Esophagus muscularis mucosa (tissue), 4 donors: ENCODE data around the gene CDHR4. TPM values are rescaled to one million over a fixed set of nuclear protein-coding genes. Genes with fewer than 3 reads are reported as not detected.
"Not testable (repeated sequence)": the region's sequence is repeated elsewhere in the genome, so short reads cannot be mapped to it uniquely, and the experiment has no call there.

Source experiments
- DNase-seq: peaks from one replicate; pipeline ENCODE4 v3.0.0-alpha.2; 2017; ENCODE audit errors: extremely low spot score
- H3K27ac ChIP-seq, 4 donors: fragments of 200-600 bp; sonication (generic); replicated peaks in 1 of 4; 1 replicate in 3 of 4; 2 replicates in 1 of 4; pipeline ENCODE4 v1.5.1; 2016 to 2019; ENCODE audit warnings: mild to moderate bottlenecking in 1 of 4
- H3K27me3 ChIP-seq, 4 donors: fragments of 200-600 bp; sonication (generic); one replicate each; pipeline versions ENCODE4 v1.5.1 to v1.6.0; 2016 to 2019
- H3K36me3 ChIP-seq, 4 donors: fragments of 200-600 bp; sonication (generic); one replicate each; pipeline ENCODE4 v1.5.1; 2016 to 2019
- H3K4me1 ChIP-seq, 4 donors: fragments of 200-600 bp; sonication (generic); one replicate each; pipeline ENCODE4 v1.5.1; 2016 to 2019
- H3K4me3 ChIP-seq, 4 donors: fragments of 200-600 bp; sonication (generic); 1 replicate in 2 of 4; 2 replicates in 2 of 4; pipeline ENCODE4 v1.5.1; 2016 to 2019; ENCODE audit warnings: mild to moderate bottlenecking in 4 of 4, moderate library complexity in 1 of 4
- H3K9me3 ChIP-seq, 4 donors: fragments of 200-600 bp; sonication (generic); 1 replicate in 3 of 4; 2 replicates in 1 of 4; pipeline ENCODE4 v1.5.1; 2016 to 2019
- EP300 ChIP-seq: sonication (generic); formaldehyde crosslinking; IDR thresholded peaks from one replicate; pipeline ENCODE4 v1.6.1; 2017; ENCODE audit warnings: antibody characterized with exemption
- POLR2A ChIP-seq: fragments of 450-650 bp; IDR thresholded peaks from one replicate; pipeline ENCODE4 v1.6.1; 2017; ENCODE audit warnings: antibody characterized with exemption, moderate library complexity, mild to moderate bottlenecking, low read depth
- POLR2AphosphoS5 ChIP-seq, 2 donors: sonication (generic); formaldehyde crosslinking; IDR thresholded peaks; one replicate each; pipeline ENCODE4 v1.6.1; 2017; ENCODE audit warnings: antibody characterized with exemption in 2 of 2
- WGBS: methylation state at CpG from one replicate; pipeline ENCODE4 v1.1.5; 2018; 5-methylcytosine and 5-hydroxymethylcytosine counted together
- intact Hi-C: fragments of 100-400 bp; cut with DNase I; formaldehyde crosslinking; loops from one replicate; pipeline ENCODE4 v1.15.1; 2023
- total RNA-seq, 4 donors: library from RNA; depleted of rRNA; stranded (reverse); fragments of >200 nt; gene quantifications; one replicate each; pipeline versions ENCODE4 v1.1.0 to v1.2.1, GENCODE V29; 2016
- TF ChIP-seq, protein P1 (sequence below), 3 experiments: fragments of 200-600 bp in 2 of 3; fragments of 450-650 bp in 1 of 3; sonication (generic) in 2 of 3; IDR thresholded peaks; one replicate each; pipeline ENCODE4 v1.5.1; 2017 to 2019; ENCODE audit warnings: antibody characterized with exemption in 3 of 3, mild to moderate bottlenecking in 2 of 3, moderate library complexity in 1 of 3

Gene CDHR4
- total RNA-seq, 4 donors from 2014 or later: 0.17 TPM; not detected in 3

DNA sequence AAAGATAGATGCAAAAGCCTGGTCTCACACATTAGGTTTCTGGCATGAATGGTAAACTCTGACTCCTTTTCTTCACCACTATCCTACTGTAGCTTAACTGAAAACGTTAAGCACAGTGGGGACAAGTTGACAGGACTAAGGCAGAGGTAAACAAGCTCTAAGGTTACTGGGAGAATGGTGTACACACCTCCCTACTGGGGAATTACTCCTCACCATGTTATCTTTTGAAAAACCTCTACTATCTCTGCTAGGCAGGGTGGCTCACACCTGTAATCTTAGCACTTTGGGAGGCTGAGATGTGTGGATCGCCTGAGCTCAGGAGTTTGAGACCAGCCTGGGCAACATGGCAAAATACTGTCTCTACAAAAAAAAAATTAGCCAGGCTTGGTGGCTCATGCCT lies 42.5 kb downstream of the CDHR4 start:
- Histone ChIP-seq H3K27ac (no peak overlapping the region), H3K36me3 (peaks cover 0 to 3% (median 0%) of the 10 kb centered on the region in 4 donors), H3K4me3 (no peak overlapping the region), H3K4me1 (peaks cover 22 to 49% (median 32%) of the 10 kb centered on the region in 4 donors), H3K9me3 (no peaks in the 10 kb centered on the region), H3K27me3 (no peaks in the 10 kb centered on the region)
- DNase-seq: no peak
- WGBS: 80% methylated on average over 2 of the region's 2 CpGs
- TF ChIP-seq POLR2A: no peak
- TF ChIP-seq, protein P1, sequence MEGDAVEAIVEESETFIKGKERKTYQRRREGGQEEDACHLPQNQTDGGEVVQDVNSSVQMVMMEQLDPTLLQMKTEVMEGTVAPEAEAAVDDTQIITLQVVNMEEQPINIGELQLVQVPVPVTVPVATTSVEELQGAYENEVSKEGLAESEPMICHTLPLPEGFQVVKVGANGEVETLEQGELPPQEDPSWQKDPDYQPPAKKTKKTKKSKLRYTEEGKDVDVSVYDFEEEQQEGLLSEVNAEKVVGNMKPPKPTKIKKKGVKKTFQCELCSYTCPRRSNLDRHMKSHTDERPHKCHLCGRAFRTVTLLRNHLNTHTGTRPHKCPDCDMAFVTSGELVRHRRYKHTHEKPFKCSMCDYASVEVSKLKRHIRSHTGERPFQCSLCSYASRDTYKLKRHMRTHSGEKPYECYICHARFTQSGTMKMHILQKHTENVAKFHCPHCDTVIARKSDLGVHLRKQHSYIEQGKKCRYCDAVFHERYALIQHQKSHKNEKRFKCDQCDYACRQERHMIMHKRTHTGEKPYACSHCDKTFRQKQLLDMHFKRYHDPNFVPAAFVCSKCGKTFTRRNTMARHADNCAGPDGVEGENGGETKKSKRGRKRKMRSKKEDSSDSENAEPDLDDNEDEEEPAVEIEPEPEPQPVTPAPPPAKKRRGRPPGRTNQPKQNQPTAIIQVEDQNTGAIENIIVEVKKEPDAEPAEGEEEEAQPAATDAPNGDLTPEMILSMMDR (IDR thresholded peaks at IDR 0.05): no peak
- TF ChIP-seq EP300: no peak
- TF ChIP-seq POLR2AphosphoS5 (IDR thresholded peaks at IDR 0.05): no peak
- intact Hi-C loops: no loop called here

DNA sequence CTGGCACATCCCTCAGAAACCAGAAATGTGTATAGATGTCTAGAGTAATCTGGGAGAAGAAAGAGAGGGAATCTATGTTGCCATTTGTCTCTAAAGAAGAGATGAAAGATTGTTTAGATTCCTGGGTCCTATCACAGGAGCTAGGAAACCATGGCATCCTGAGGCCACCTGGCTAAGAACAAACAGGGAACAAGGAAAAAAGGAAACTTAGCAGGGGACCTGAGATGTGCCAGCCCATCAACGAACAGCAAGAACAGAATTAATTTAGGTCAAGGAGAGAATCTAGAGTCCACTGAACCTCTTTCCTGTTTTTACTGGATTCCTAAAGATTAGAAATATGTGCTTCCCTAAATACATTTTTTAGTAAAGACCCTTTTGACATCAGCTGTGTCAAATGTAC lies 43.6 kb downstream of the CDHR4 start:
- DNase-seq: no peak
- TF ChIP-seq, protein P1 (IDR thresholded peaks at IDR 0.05): no peak
- Histone ChIP-seq H3K9me3 (no peaks in the 10 kb centered on the region), H3K4me3 (no peak overlapping the region), H3K27me3 (no peaks in the 10 kb centered on the region), H3K27ac (no peak overlapping the region), H3K36me3 (peaks cover 0 to 2% (median 0%) of the 10 kb centered on the region in 4 donors), H3K4me1 (peaks cover 22 to 49% (median 32%) of the 10 kb centered on the region in 4 donors)
- WGBS: 64% methylated on average over 1 of the region's 1 CpG
- intact Hi-C loops: no loop called here

DNA sequence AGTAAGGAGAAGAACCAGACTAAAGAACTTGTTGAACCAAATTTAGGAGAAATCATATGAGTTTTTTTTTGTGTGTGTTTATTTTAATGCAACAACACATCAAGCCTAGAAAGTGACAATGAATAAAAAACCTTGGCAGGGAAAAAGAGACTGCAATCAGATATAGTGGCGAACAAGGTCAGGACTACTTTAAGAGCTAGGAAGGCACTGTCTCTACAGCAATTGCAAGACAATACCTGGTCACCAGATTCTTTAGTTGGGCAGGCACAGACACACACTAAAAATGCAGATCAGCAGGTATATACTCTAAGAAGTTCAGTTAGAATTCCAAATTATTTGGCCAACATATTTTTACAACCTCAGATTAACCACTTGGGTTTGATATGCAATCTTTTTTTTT lies 45.1 kb downstream of the CDHR4 start:
- 86% methylated on average over 1 of the region's 1 CpG for WGBS
- TF ChIP-seq, protein P1 (IDR thresholded peaks at IDR 0.05): no peak
- TF ChIP-seq POLR2A: no peak
- DNase-seq: no peak
- no peaks in the 10 kb centered on the region for H3K27me3 ChIP-seq
- H3K4me3 ChIP-seq: no peak overlapping the region
- intact Hi-C loops: no loop called here
- H3K36me3 ChIP-seq: no peaks in the 10 kb centered on the region
- no peaks in the 10 kb centered on the region for H3K9me3 ChIP-seq
- no peak overlapping the region for H3K27ac ChIP-seq
- peaks cover 15 to 40% (median 32%) of the 10 kb centered on the region in 4 donors for H3K4me1 ChIP-seq

DNA sequence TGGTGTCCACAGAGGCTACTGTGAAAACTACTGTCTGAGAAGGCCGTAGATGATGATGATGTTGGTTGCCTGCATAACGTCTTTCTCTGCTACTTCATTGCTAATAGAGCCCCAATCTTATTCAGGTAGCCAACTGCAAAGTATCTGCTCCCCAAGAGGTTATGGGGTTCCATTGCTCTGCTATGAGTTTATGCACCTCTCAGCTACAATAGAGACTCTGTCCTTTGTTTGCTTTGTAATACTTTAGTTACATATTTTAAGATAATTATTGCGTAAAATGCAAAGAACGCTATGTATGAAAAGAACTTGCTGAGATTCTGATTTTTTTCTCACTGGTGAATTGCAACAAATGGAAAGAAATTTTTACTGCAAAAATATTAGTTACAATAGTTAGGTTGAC lies 48.2 kb downstream of the CDHR4 start:
- Histone ChIP-seq H3K36me3 (peaks cover 0 to 19% (median 14%) of the 10 kb centered on the region in 4 donors), H3K4me3 (no peak overlapping the region), H3K4me1 (peaks cover 24 to 39% (median 31%) of the 10 kb centered on the region in 4 donors), H3K27me3 (no peaks in the 10 kb centered on the region), H3K9me3 (no peaks in the 10 kb centered on the region), H3K27ac (no peak overlapping the region)
- TF ChIP-seq POLR2AphosphoS5 (IDR thresholded peaks at IDR 0.05): no peak
- TF ChIP-seq POLR2A: no peak
- TF ChIP-seq EP300: no peak
- no peak for DNase-seq
- WGBS: 97% methylated on average over 4 of the region's 4 CpGs
- intact Hi-C loops: no loop called here

DNA sequence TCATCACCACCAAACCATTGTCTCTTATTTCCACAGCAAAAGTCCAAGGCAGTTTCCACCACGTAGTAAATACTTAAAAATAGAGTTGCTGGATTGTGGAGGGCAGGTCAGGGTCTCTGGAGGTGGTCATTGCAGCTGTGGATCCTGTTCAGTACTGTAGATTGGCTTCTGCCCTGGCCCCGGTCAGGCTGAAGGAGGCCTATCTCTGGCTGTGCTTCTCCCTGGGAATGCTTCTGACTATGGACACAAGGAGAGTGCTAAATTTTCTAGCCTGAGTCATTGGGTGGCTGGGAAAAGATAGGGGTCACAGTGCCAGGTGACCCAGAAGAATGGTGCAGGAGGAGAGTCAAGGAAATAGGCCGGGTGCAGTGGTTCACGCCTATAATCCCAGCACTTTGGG lies 49.6 kb downstream of the CDHR4 start:
- intact Hi-C loops: no loop called here
- Histone ChIP-seq H3K27me3 (no peaks in the 10 kb centered on the region), H3K36me3 (peaks cover 0 to 26% (median 17%) of the 10 kb centered on the region in 4 donors), H3K9me3 (no peaks in the 10 kb centered on the region), H3K4me3 (no peak overlapping the region), H3K4me1 (peaks cover 15 to 40% (median 35%) of the 10 kb centered on the region in 4 donors), H3K27ac (no peak overlapping the region)
- WGBS: 92% methylated on average over 4 of the region's 4 CpGs
- TF ChIP-seq POLR2AphosphoS5 (IDR thresholded peaks at IDR 0.05) (no peak), EP300 (no peak), POLR2A (no peak)
- TF ChIP-seq, protein P1 (IDR thresholded peaks at IDR 0.05): no peak
- DNase-seq: no peak

DNA sequence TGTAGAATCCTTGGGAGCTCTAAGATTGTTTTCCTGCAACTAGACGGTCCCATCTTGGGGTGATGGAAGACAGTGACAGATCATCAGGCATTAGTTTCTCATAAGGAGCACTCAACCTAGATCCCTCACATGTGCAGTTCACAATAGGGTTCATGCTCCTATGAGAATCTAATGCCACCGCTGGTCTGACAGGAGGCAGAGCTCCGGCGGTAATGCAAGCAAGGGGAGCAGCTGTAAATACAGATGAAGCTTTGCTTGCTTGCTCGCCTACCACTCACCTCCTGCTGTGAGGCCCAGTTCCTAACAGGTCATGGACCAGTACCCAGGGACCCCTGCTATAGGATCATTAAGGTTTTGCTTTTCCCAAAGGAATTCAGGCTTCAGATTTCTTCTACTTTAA lies 50.8 kb downstream of the CDHR4 start:
- H3K4me3 ChIP-seq, H3K27me3 ChIP-seq, intact Hi-C loops, DNase-seq, H3K27ac ChIP-seq, H3K9me3 ChIP-seq: not testable (repeated sequence)
- WGBS: 93% methylated on average over 3 of the region's 5 CpGs
- Histone ChIP-seq H3K36me3 (peaks cover 0 to 27% (median 19%) of the 10 kb centered on the region in 4 donors), H3K4me1 (peaks cover 6 to 32% (median 26%) of the 10 kb centered on the region in 4 donors)
